ENCODE measurements around the gene USF3. TPM values are rescaled to one million over a fixed set of nuclear protein-coding genes. Genes with fewer than 3 reads are reported as not detected.

USF3 gene
- total and polyA plus RNA-seq, 8 donors: 15.4 to 19.6 (median 18.1) TPM

DNA sequence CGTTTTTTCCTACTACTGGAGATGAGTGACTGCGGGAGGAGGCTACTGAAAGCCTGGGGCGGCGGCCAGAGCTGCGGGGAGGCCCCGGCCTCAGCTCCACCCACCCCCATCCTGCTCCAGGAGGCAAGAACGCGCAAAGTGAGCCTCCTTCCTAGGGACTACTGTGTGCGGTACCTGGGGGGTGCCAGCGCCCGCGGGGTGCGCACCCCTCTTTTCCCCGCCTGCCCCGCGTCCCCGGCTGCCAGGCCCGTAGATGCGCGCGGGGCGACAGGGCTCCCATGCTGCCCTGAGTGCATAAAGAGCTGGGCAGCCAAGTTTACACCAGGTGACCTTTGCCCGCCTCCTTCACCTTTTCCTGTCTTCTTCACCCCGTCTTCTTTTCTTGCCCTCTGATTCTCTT is 2.5 kb upstream of the USF3 start:
- H3K4me3 ChIP-seq: peak overlapping the region; percentile 26 to 28
- H3K4me1 ChIP-seq: peaks cover 6 to 37% of the 10 kb centered on the region in 2 donors
- TF ChIP-seq, protein P1, sequence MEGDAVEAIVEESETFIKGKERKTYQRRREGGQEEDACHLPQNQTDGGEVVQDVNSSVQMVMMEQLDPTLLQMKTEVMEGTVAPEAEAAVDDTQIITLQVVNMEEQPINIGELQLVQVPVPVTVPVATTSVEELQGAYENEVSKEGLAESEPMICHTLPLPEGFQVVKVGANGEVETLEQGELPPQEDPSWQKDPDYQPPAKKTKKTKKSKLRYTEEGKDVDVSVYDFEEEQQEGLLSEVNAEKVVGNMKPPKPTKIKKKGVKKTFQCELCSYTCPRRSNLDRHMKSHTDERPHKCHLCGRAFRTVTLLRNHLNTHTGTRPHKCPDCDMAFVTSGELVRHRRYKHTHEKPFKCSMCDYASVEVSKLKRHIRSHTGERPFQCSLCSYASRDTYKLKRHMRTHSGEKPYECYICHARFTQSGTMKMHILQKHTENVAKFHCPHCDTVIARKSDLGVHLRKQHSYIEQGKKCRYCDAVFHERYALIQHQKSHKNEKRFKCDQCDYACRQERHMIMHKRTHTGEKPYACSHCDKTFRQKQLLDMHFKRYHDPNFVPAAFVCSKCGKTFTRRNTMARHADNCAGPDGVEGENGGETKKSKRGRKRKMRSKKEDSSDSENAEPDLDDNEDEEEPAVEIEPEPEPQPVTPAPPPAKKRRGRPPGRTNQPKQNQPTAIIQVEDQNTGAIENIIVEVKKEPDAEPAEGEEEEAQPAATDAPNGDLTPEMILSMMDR (IDR thresholded peaks at IDR 0.05): no peak
- DNase-seq: peak in 3 of 4 donors; percentile 19 to 80 (median 52)
- peak overlapping the region in 1 of 2 donors; percentile 4 for H3K27ac ChIP-seq
- H3K36me3 ChIP-seq: no peaks in the 10 kb centered on the region
- no peaks in the 10 kb centered on the region for H3K27me3 ChIP-seq
- peak; percentile 7 for ATAC-seq
- intact Hi-C loops (cut with DNase I): no loop called here
- H3K9me3 ChIP-seq: no peaks in the 10 kb centered on the region

DNA sequence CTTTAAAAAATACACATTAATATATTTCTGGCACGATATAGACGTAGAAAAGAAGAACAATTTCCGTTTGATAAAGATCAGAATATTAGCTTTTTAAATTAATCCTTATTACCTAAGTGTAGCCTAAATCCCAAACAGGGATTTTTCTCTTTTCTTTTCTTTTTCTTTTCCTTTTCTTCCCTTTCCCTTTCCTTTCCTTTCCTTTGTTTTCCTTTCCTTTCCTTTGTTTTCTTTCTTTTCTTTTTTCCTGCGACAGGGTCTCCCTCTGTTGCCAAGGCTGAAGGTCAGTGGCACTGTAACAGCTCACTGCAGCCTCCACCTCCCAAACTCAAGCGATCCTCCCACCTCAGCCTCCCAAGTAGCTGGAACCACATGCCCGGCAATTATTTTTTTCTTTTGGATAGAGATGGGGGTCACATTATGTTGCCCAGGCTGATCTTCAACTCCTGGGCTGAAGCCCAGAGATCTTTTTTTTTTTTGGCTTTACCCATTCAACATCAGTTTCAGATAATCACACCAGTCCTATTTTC is 1.8 kb upstream of the USF3 start:
- Histone ChIP-seq H3K27ac (no peak overlapping the region), H3K4me3 (peak overlapping the region; percentile 28 to 81), H3K9me3 (no peaks in the 10 kb centered on the region), H3K27me3 (no peaks in the 10 kb centered on the region), H3K36me3 (no peaks in the 10 kb centered on the region), H3K4me1 (peaks cover 6 to 44% of the 10 kb centered on the region in 2 donors)
- intact Hi-C loops (cut with DNase I): no loop called here
- DNase-seq (no peak), ATAC-seq (no peak)
- TF ChIP-seq, protein P1 (IDR thresholded peaks at IDR 0.05): no peak

DNA sequence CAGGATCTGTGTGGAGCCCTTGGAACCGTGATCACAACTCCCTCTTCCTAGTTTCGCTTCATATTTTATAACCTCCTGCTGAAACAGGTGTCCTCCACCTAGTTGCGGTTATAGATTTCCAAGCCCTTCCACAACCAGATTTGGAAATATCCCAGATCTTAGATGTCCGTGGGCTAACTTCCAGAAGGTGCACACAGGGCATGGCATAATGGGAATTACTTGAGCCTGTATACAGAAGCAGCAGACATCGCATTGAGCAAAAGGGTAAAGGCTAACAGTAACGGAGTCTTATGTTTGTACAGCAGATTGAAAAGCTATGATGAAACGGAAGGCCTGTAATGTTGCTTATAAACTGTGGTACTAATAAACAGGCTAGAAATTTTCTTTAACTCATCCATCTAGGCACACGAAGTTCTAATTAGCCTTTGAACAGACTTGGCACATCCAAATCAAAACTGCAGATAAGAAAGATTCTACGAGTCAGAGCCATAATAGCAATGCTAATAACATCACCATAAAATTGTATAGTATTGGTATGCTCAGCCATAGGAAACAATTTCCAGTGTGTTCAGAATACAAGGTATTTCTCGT is 1.2 kb upstream of the USF3 start:
- peaks cover 6 to 44% of the 10 kb centered on the region in 2 donors for H3K4me1 ChIP-seq
- peak; percentile 2 for ATAC-seq
- intact Hi-C loops (cut with DNase I): no loop called here

DNA sequence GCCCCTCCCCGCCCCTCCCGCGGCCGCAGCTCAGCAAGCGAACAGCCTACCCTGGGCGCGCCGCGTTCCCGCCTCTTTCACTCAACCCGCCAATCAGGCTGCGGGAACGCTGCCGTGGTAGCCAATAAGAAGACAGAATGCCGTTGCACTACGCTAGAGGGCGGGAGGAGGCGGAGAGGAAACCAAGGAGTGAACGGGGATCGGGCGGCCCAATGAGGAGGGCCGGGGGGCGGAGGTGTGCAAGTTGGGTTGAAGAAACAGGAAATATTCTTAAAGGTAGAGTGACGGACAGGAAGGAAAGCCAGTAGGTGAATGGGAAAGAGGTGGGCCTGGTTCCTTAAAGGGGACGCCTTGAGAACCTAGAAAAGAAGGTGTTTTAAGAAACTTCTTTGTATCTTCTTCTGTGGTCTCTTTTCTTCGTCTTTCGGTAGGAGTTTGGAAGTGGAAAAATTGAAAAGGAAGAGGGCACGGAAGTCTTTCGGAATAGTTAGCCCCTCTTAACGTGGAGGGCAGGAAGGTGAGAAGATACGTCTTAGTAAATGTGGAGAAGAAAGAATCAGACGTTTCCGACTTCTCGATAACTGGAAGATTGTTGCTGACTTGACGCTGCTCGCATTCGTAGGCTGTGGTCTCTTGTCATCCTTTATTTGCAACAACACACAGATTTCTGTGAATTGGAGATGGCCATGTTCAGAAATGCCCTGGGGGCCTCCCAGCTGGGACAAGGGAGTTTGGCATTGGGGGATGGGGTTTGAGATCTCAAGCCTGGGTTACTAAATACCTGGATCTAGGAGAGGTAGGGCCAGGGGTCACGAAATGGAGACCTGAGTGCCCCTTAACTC is 437 bp upstream of the USF3 start:
- no peaks in the 10 kb centered on the region for H3K9me3 ChIP-seq
- peaks cover 6 to 44% of the 10 kb centered on the region in 2 donors for H3K4me1 ChIP-seq
- H3K27ac ChIP-seq: peak overlapping the region; percentile 95 to 99
- TF ChIP-seq, protein P1 (IDR thresholded peaks at IDR 0.05): peak in 1 of 2 donors; percentile 28
- intact Hi-C loops (cut with DNase I): no loop called here
- ATAC-seq (peak; percentile 94), DNase-seq (peak; percentile 97 to 100 (median 99))
- no peaks in the 10 kb centered on the region for H3K36me3 ChIP-seq
- peak overlapping the region; percentile 81 to 86 for H3K4me3 ChIP-seq
- no peaks in the 10 kb centered on the region for H3K27me3 ChIP-seq

More for the DNA sequence above, 1.2 kb upstream of the USF3 start:
- peak overlapping the region; percentile 48 to 81 for H3K4me3 ChIP-seq
- no peaks in the 10 kb centered on the region for H3K9me3 ChIP-seq
- H3K27ac ChIP-seq: peak overlapping the region; percentile 86 to 95
- TF ChIP-seq, protein P1 (IDR thresholded peaks at IDR 0.05): no peak
- no peaks in the 10 kb centered on the region for H3K36me3 ChIP-seq
- peak in 2 of 4 donors; percentile 37 to 38 for DNase-seq
- no peaks in the 10 kb centered on the region for H3K27me3 ChIP-seq

DNA sequence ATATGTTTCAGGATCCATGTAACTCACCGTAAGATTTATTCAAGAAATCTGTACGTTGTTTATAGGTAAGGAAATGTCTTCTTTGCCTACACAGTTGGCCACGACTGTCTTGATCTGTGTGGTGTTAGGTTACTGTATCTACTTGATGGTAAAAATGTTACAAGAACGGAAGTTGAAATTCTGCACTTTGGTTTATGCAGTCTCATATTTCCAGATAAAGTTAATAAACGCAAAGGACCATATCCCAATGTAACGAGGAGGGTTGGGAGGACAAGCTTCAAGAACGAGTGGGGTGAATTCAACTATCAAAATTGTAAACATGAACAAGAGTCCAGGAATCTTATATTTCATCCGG is 1.0 kb downstream of the USF3 start:
- TF ChIP-seq, protein P1 (IDR thresholded peaks at IDR 0.05): no peak
- Histone ChIP-seq H3K4me1 (peaks cover 6 to 44% of the 10 kb centered on the region in 2 donors), H3K4me3 (peak overlapping the region; percentile 81 to 86), H3K9me3 (no peaks in the 10 kb centered on the region), H3K27ac (peak overlapping the region; percentile 95 to 99), H3K36me3 (no peaks in the 10 kb centered on the region), H3K27me3 (no peaks in the 10 kb centered on the region)
- intact Hi-C loops (cut with DNase I): no loop called here
- DNase-seq: peak in 2 of 4 donors; percentile 23
- no peak for ATAC-seq

All from left lung (tissue), 10 donors.